ENCODE measurements around the gene LRRC3. TPM values are rescaled to one million over a fixed set of nuclear protein-coding genes. Genes with fewer than 3 reads are reported as not detected.

LRRC3 gene
- total and polyA plus RNA-seq, 2 of the 4 experiments (the other 2 are of a cell fraction): under 0.01 to 0.38 TPM

DNA sequence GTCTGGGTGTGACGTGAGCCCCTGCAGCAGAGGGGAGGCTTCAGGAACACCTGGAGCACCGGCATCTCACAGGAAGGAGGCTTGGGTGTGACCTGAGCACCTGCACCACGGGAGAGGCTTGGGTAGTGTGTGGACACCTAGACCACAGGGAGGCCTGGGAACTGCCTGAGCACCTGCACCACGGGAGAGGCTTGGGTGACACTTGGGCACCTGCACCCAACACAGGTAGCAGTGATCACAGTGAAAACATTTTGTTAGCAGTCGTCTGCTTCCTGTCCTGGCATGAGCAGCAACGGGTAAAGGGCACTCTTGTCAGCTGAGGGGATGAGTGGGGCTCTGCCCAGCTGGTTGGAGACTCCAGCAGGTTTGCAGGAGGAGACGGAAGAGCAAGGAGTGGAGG is 22.4 kb downstream of the LRRC3 start:
- no peak overlapping the region for H2BK120ac ChIP-seq (ENCODE audit: low read depth, low read length)
- no peaks in the 10 kb centered on the region for H4K20me1 ChIP-seq (ENCODE audit: insufficient read depth, low read length)
- POLR2A ChIA-PET (ENCODE audit: unreplicated experiment): no interaction called here
- no peak overlapping the region for H2BK15ac ChIP-seq (ENCODE audit: low read depth, low read length)
- no peak overlapping the region for H3K18ac ChIP-seq (ENCODE audit: low read depth, low read length)
- no peaks in the 10 kb centered on the region for H3K79me1 ChIP-seq (ENCODE audit: low read depth in 1 of 2, low read length in 2 of 2)
- peaks cover 8% of the 10 kb centered on the region for H3K27me3 ChIP-seq (ENCODE audit: control insufficient read depth, insufficient read depth, low read length)
- WGBS, 2 experiments (ENCODE audit: extremely low coverage in 2 of 2, insufficient read length in 1 of 2): 20% methylated on average over 2 of the region's 7 CpGs; no CpG with 5 or more reads in 1 of the 2 experiments
- no peaks in the 10 kb centered on the region for H3K4me1 ChIP-seq (ENCODE audit: control insufficient read depth, insufficient read depth, low read length)
- no peak overlapping the region for H3K4me3 ChIP-seq (ENCODE audit: insufficient read depth, low read depth, low read length)
- H2BK20ac ChIP-seq (ENCODE audit: low read depth, low read length): no peak overlapping the region
- no peak overlapping the region for H2AFZ ChIP-seq (replicated peaks; ENCODE audit: low read length, poor library complexity)
- no peak overlapping the region for H2AK5ac ChIP-seq (ENCODE audit: low read depth, low read length)
- H3K36me3 ChIP-seq (ENCODE audit: control insufficient read depth, insufficient read depth, low read length): no peaks in the 10 kb centered on the region
- H4K5ac ChIP-seq (ENCODE audit: low read depth, low read length): no peak overlapping the region
- no peaks in the 10 kb centered on the region for H3K9me1 ChIP-seq (ENCODE audit: insufficient read depth, low read length)
- BruUV-seq (replicated peaks): no TSS peak
- in situ Hi-C loops (cut with MboI; ENCODE audit: low sequenced_read_pairs): no loop called here
- no peak overlapping the region for H3K23ac ChIP-seq (ENCODE audit: low read depth, low read length)
- DNase-seq (no peak), ATAC-seq (ENCODE audit: low read depth) (no peak)
- H3K4me2 ChIP-seq (ENCODE audit: low read depth, low read length): no peak overlapping the region
- no peak overlapping the region for H2AK9ac ChIP-seq (replicated peaks; ENCODE audit: low read depth, low read length, poor library complexity)
- no peak overlapping the region for H4K91ac ChIP-seq (ENCODE audit: insufficient read depth, low read depth, low read length)
- H3K9ac ChIP-seq (ENCODE audit: low read depth, low read length): no peak overlapping the region
- intact Hi-C loops (cut with micrococcal nuclease): no loop called here
- H3K56ac ChIP-seq (ENCODE audit: extremely low read depth, insufficient read depth, low read length): no peak overlapping the region
- dilution Hi-C loops (cut with HindIII; ENCODE audit: low sequenced_read_pairs, unreplicated experiment): no loop called here
- TF ChIP-seq MAZ (IDR thresholded peaks at IDR 0.05; ENCODE audit: borderline replicate concordance, low read depth, low read length) (no peak), MAFK (IDR thresholded peaks at IDR 0.05; ENCODE audit: low read depth, low read length) (no peak), NFE2L2 (IDR thresholded peaks at IDR 0.05; ENCODE audit: low read depth, low read length) (no peak), MXI1 (IDR thresholded peaks at IDR 0.05; ENCODE audit: borderline replicate concordance, low read depth, low read length) (no peak), USF2 (IDR thresholded peaks at IDR 0.05; ENCODE audit: low read depth, low read length) (no peak), POLR2A (IDR thresholded peaks at IDR 0.05; ENCODE audit: low read depth, low read length) (no peak), RFX5 (IDR thresholded peaks at IDR 0.05; ENCODE audit: low read depth, low read length) (no peak), FOS (IDR thresholded peaks at IDR 0.05; ENCODE audit: low read depth, low read length) (no peak)
- no peak overlapping the region for H3K27ac ChIP-seq (ENCODE audit: insufficient read depth, low read length)
- CTCF ChIA-PET: interaction anchor here (0.6 kb wide), 1 partner anchor 629 kb away, joined by 3 read pairs; no protein-coding TSS in a partner anchor
- no peaks in the 10 kb centered on the region for H3K9me3 ChIP-seq (ENCODE audit: control insufficient read depth, insufficient read depth, low read length)
- no peak overlapping the region for H4K8ac ChIP-seq (ENCODE audit: low read depth in 2 of 2, low read length in 2 of 2)
- H3K4ac ChIP-seq (ENCODE audit: low read depth, low read length): no peak overlapping the region
- no peak overlapping the region for H3K14ac ChIP-seq (replicated peaks; ENCODE audit: low read depth, low read length)
- no peak overlapping the region for H2BK5ac ChIP-seq (ENCODE audit: low read depth, low read length, poor library complexity, severe bottlenecking)

Measured in IMR-90 (cell line).